ENCODE measurements around the gene ANKS4B. TPM values are rescaled to one million over a fixed set of nuclear protein-coding genes. Genes with fewer than 3 reads are reported as not detected.
"Not testable (repeated sequence)": the region's sequence is repeated elsewhere in the genome, so short reads cannot be mapped to it uniquely, and the experiment has no call there.

ANKS4B gene
- total and polyA plus RNA-seq, 7 experiments from 2014 or later, result not detected

- no peak for DNase-seq
- no peak overlapping the region for H3K4me3 ChIP-seq (ENCODE audit: low read length)
- Mint-ChIP-seq H3K9me3 (peaks cover 0 to 34% (median 8%) of the 10 kb centered on the region in 11 donors), H3K27me3 (peaks cover 52 to 72% (median 65%) of the 10 kb centered on the region in 5 donors), H3K36me3 (peaks cover 0 to 7% (median 0%) of the 10 kb centered on the region in 5 donors), H3K4me3 (peak overlapping the region in 6 of 10 donors; percentile 3 to 45 (median 26)), H3K27ac (no peak overlapping the region), H3K4me1 (peaks cover 3 to 9% (median 8%) of the 10 kb centered on the region in 7 donors)
- H3K27me3 ChIP-seq (ENCODE audit: control insufficient read depth in 2 of 2, insufficient read depth in 2 of 2, low read length in 2 of 2), result peaks cover 0 to 6% of the 10 kb centered on the region in 2 donors
- intact Hi-C loops (cut with micrococcal nuclease), result no loop called here
- H3K4me1 ChIP-seq (ENCODE audit: control insufficient read depth in 2 of 2, insufficient read depth in 2 of 2, low read length in 2 of 2), result no peaks in the 10 kb centered on the region
- ATAC-seq, result no peak
- ChIA-PET CTCF (no interaction called here), POLR2A (no interaction called here)
- H3K36me3 ChIP-seq (ENCODE audit: control insufficient read depth in 2 of 3, insufficient read depth in 3 of 3, low read length in 3 of 3), result no peaks in the 10 kb centered on the region
- H3K27ac ChIP-seq (ENCODE audit: low read depth, low read length), result no peak overlapping the region
- no peaks in the 10 kb centered on the region for H3K9me3 ChIP-seq (ENCODE audit: control insufficient read depth in 2 of 3, low read length in 3 of 3)
Observed at GRCh38 chr16:21284414-21284813, 50.9 kb downstream of the ANKS4B start.

DNA sequence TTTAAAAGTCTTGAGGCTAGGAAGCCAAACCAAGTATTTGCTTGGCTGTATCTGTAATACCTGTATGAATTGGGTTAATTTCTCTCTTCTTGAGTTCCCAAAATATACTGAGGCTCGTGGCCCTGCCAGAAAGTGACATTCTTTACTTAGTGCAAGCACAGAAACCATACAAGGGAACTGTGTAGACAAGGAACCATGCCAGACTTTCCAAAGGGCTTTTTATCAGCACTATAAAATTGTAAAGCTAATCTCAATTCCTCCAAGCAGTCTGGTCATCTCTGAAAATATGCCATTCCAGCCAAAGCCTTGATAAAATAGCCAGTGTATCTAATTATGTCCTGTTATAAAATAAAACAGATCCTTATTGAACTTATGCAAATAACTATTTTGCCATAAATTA lies 51.8 kb downstream of the ANKS4B start:
- H3K9me3 Mint-ChIP-seq, result peaks cover 0 to 43% (median 11%) of the 10 kb centered on the region in 11 donors
- Histone ChIP-seq H3K4me1 (ENCODE audit: control insufficient read depth in 2 of 2, insufficient read depth in 2 of 2, low read length in 2 of 2) (no peaks in the 10 kb centered on the region), H3K9me3 (ENCODE audit: control insufficient read depth in 2 of 3, low read length in 3 of 3) (no peaks in the 10 kb centered on the region), H3K36me3 (ENCODE audit: control insufficient read depth in 2 of 3, insufficient read depth in 3 of 3, low read length in 3 of 3) (no peaks in the 10 kb centered on the region), H3K27ac (ENCODE audit: low read depth, low read length) (no peak overlapping the region), H3K4me3 (ENCODE audit: low read length) (no peak overlapping the region), H3K27me3 (ENCODE audit: control insufficient read depth in 2 of 2, insufficient read depth in 2 of 2, low read length in 2 of 2) (peaks cover 0 to 4% of the 10 kb centered on the region in 2 donors)
- no peak overlapping the region for H3K4me3 Mint-ChIP-seq
- DNase-seq (no peak), ATAC-seq (no peak)
- intact Hi-C loops (cut with micrococcal nuclease), result no loop called here
- peaks cover 0 to 10% (median 0%) of the 10 kb centered on the region in 5 donors for H3K36me3 Mint-ChIP-seq
- peaks cover 46 to 63% (median 60%) of the 10 kb centered on the region in 5 donors for H3K27me3 Mint-ChIP-seq
- ChIA-PET CTCF (no interaction called here), POLR2A (no interaction called here)
- peaks cover 3 to 9% (median 8%) of the 10 kb centered on the region in 7 donors for H3K4me1 Mint-ChIP-seq
- H3K27ac Mint-ChIP-seq, result no peak overlapping the region

DNA sequence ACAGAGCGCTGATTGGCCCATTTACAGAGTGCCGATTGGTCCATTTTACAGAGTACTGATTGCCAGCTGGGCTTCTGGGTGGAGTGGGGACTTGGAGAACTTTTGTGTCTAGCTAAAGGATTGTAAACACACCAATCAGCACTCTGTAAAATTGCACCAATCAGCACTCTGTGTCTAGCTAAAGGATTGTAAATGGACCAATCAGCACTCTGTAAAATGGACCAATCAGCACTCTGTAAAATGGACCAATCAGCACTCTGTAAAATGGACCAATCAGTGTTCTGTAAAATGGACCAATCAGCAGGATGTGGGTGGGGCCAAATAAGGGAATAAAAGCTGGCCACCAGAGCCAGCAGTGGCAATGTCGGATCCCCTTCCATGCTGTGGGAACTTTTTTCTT lies 56.3 kb downstream of the ANKS4B start:
- DNase-seq; CTCF ChIA-PET; ATAC-seq; H3K9me3 ChIP-seq (ENCODE audit: control insufficient read depth in 2 of 3, low read length in 3 of 3); POLR2A ChIA-PET; H3K27me3 ChIP-seq (ENCODE audit: control insufficient read depth in 2 of 2, insufficient read depth in 2 of 2, low read length in 2 of 2); H3K4me3 Mint-ChIP-seq; H3K4me1 ChIP-seq (ENCODE audit: control insufficient read depth in 2 of 2, insufficient read depth in 2 of 2, low read length in 2 of 2); H3K27ac ChIP-seq (ENCODE audit: low read depth, low read length); intact Hi-C loops (cut with micrococcal nuclease); H3K4me1 Mint-ChIP-seq; H3K36me3 ChIP-seq (ENCODE audit: control insufficient read depth in 2 of 3, insufficient read depth in 3 of 3, low read length in 3 of 3); H3K36me3 Mint-ChIP-seq; H3K4me3 ChIP-seq (ENCODE audit: low read length); H3K27ac Mint-ChIP-seq: not testable (repeated sequence)
- Mint-ChIP-seq H3K9me3 (peaks cover 0 to 26% (median 8%) of the 10 kb centered on the region in 11 donors), H3K27me3 (peaks cover 40 to 61% (median 58%) of the 10 kb centered on the region in 5 donors)

DNA sequence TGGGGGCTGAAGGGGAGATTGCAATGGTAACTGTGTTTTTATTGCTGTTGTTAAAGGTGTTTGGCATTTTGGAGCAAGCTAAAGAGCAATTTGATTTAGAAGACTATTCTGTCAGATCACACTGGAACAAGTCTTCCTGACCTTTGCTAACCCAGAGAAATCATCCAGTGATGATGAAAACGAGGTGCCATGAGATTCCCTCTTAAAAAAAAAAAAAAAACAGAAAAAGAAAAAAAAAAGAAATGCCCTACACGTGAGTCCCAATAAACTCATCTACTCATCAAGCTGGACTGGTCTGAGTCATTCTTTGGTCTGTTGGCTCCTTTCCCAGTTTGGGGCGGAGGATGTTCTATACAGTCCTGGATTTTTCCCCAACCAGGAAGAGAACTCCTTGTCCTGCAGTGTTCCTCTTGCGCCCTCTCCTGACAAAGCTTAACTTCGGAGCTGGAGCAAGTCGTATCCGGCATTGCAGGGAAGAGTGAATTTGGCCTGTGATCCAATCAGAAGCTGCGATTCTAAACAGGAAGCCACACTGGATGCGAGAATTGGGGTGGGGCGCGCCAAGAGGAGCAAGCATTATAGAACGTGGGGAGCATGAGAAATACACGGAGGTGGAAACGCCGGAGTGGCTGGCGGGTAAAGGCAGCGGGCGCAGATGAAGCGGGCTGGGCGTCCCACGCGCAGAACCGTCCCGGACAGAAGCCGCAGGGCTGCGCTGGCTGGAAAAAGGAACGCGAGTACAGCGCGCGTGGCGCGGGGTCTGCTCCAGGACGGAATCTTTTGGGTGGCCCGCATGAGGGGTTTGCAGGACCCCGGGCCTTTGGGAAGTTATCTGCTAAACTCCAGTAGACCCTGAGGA lies 67.0 kb downstream of the ANKS4B start:
- Mint-ChIP-seq H3K4me1 (peaks cover 22 to 29% (median 27%) of the 10 kb centered on the region in 7 donors), H3K9me3 (no peaks in the 10 kb centered on the region), H3K4me3 (peak overlapping the region; percentile 88 to 99 (median 94)), H3K27ac (peak overlapping the region in 3 of 9 donors; percentile 19 to 72 (median 69)), H3K36me3 (no peaks in the 10 kb centered on the region), H3K27me3 (peaks cover 8 to 57% (median 24%) of the 10 kb centered on the region in 5 donors)
- no peak overlapping the region for H3K27ac ChIP-seq (ENCODE audit: low read depth, low read length)
- ATAC-seq (peak; percentile 77), DNase-seq (peak in 6 of 9 donors; percentile 4 to 59 (median 8))
- ChIA-PET POLR2A (no interaction called here), CTCF (interaction anchor here (0.7 kb wide), 2 partner anchors 12 to 449 kb away, joined by 3 read pairs; no protein-coding TSS in a partner anchor)
- no peaks in the 10 kb centered on the region for H3K36me3 ChIP-seq (ENCODE audit: control insufficient read depth in 2 of 3, insufficient read depth in 3 of 3, low read length in 3 of 3)
- H3K4me1 ChIP-seq (ENCODE audit: control insufficient read depth in 2 of 2, insufficient read depth in 2 of 2, low read length in 2 of 2), result peaks cover 0 to 10% of the 10 kb centered on the region in 2 donors
- H3K27me3 ChIP-seq (ENCODE audit: control insufficient read depth in 2 of 2, insufficient read depth in 2 of 2, low read length in 2 of 2), result no peaks in the 10 kb centered on the region
- intact Hi-C loops (cut with micrococcal nuclease), result loop anchor here (1.0 to 10.0 kb wide), 3 partner anchors 112 to 1024 kb away; partner anchors contain the start of gene LDAF1 (in 1 of the 2)
- H3K9me3 ChIP-seq (ENCODE audit: control insufficient read depth in 2 of 3, low read length in 3 of 3), result no peaks in the 10 kb centered on the region
- peak overlapping the region; percentile 69 for H3K4me3 ChIP-seq (ENCODE audit: low read length)

- CTCF ChIA-PET, result no interaction called here
- DNase-seq, result peak in 7 of 9 donors; percentile 14 to 59 (median 18)
- peak overlapping the region in 2 of 9 donors; percentile 69 to 72 for H3K27ac Mint-ChIP-seq
- intact Hi-C loops (cut with micrococcal nuclease), result loop anchor here (1.0 to 10.0 kb wide), 3 partner anchors 113 to 1023 kb away; partner anchors contain the start of gene LDAF1 (in 1 of the 2)
- H3K27me3 Mint-ChIP-seq, result peaks cover 3 to 60% (median 19%) of the 10 kb centered on the region in 5 donors
- POLR2A ChIA-PET, result no interaction called here
- peak overlapping the region; percentile 69 for H3K4me3 ChIP-seq (ENCODE audit: low read length)
- H3K4me1 ChIP-seq (ENCODE audit: control insufficient read depth in 2 of 2, insufficient read depth in 2 of 2, low read length in 2 of 2), result peaks cover 0 to 10% of the 10 kb centered on the region in 2 donors
- H3K27ac ChIP-seq (ENCODE audit: low read depth, low read length), result no peak overlapping the region
- H3K4me1 Mint-ChIP-seq, result peaks cover 22 to 29% (median 27%) of the 10 kb centered on the region in 7 donors
- peak overlapping the region; percentile 88 to 99 (median 94) for H3K4me3 Mint-ChIP-seq
- no peaks in the 10 kb centered on the region for H3K9me3 Mint-ChIP-seq
- H3K36me3 ChIP-seq (ENCODE audit: control insufficient read depth in 2 of 3, insufficient read depth in 3 of 3, low read length in 3 of 3), result no peaks in the 10 kb centered on the region
- H3K36me3 Mint-ChIP-seq, result no peaks in the 10 kb centered on the region
- peak; percentile 62 for ATAC-seq
- no peaks in the 10 kb centered on the region for H3K27me3 ChIP-seq (ENCODE audit: control insufficient read depth in 2 of 2, insufficient read depth in 2 of 2, low read length in 2 of 2)
- H3K9me3 ChIP-seq (ENCODE audit: control insufficient read depth in 2 of 3, low read length in 3 of 3), result no peaks in the 10 kb centered on the region
Observed at GRCh38 chr16:21301168-21301894, 67.8 kb downstream of the ANKS4B start.

GRCh38 chr16:21301895-21302291 lies 68.4 kb downstream of the ANKS4B start:
- peak overlapping the region in 1 of 9 donors; percentile 70 for H3K27ac Mint-ChIP-seq
- Histone ChIP-seq H3K4me3 (ENCODE audit: low read length) (peak overlapping the region; percentile 69), H3K27ac (ENCODE audit: low read depth, low read length) (no peak overlapping the region), H3K36me3 (ENCODE audit: control insufficient read depth in 2 of 3, insufficient read depth in 3 of 3, low read length in 3 of 3) (no peaks in the 10 kb centered on the region), H3K27me3 (ENCODE audit: control insufficient read depth in 2 of 2, insufficient read depth in 2 of 2, low read length in 2 of 2) (no peaks in the 10 kb centered on the region), H3K4me1 (ENCODE audit: control insufficient read depth in 2 of 2, insufficient read depth in 2 of 2, low read length in 2 of 2) (peaks cover 0 to 10% of the 10 kb centered on the region in 2 donors), H3K9me3 (ENCODE audit: control insufficient read depth in 2 of 3, low read length in 3 of 3) (no peaks in the 10 kb centered on the region)
- DNase-seq (no peak), ATAC-seq (no peak)
- CTCF ChIA-PET, result no interaction called here
- intact Hi-C loops (cut with micrococcal nuclease), result loop anchor here (1.0 to 10.0 kb wide), 3 partner anchors 114 to 1023 kb away; partner anchors contain the start of gene LDAF1 (in 1 of the 2)
- POLR2A ChIA-PET, result no interaction called here
- peaks cover 22 to 29% (median 27%) of the 10 kb centered on the region in 7 donors for H3K4me1 Mint-ChIP-seq
- peaks cover 0 to 61% (median 17%) of the 10 kb centered on the region in 5 donors for H3K27me3 Mint-ChIP-seq
- H3K4me3 Mint-ChIP-seq, result peak overlapping the region; percentile 70 to 99 (median 94)
- no peaks in the 10 kb centered on the region for H3K9me3 Mint-ChIP-seq
- H3K36me3 Mint-ChIP-seq, result no peaks in the 10 kb centered on the region
